Thyroid gland (tissue), 4 donors: ENCODE results near the gene CHRDL2.

Experiments used
- CTCF ChIP-seq, 6 experiments: fragments of 200-600 bp in 3 of 6; fragments of 450-650 bp in 3 of 6; sonication (generic) in 3 of 6; IDR thresholded peaks; one replicate each; pipeline ENCODE4 v1.5.1; 2016 to 2019; ENCODE audit warnings: antibody characterized with exemption in 6 of 6, mild to moderate bottlenecking in 2 of 6, inconsistent platforms in 1 of 6, moderate library complexity in 1 of 6
- POLR2A ChIP-seq, 2 donors: fragments of 450-650 bp; IDR thresholded peaks; one replicate each; pipeline ENCODE4 v1.6.1; 2017; ENCODE audit warnings: antibody characterized with exemption in 2 of 2, mild to moderate bottlenecking in 2 of 2, moderate library complexity in 1 of 2

- TF ChIP-seq CTCF (IDR thresholded peaks at IDR 0.05): no peak
- no peak for TF ChIP-seq POLR2A (IDR thresholded peaks at IDR 0.05)
Observed at GRCh38 chr11:74707602-74708510, 23.4 kb downstream of the CHRDL2 start.
